A549 (cell line): ENCODE measurements around the gene POPDC2.

Source experiments
- CTCF ChIP-seq: fragments of >200 bp; sonication (Bioruptor Twin); formaldehyde crosslinking; IDR thresholded peaks from 3 replicates; pipeline ENCODE4 v1.5.1; 2016
- EP300 ChIP-seq, 2 experiments: fragments of >200 bp; sonication (Bioruptor Twin); formaldehyde crosslinking; IDR thresholded peaks; 2 replicates in 1 of 2; 3 replicates in 1 of 2; pipeline ENCODE4 v1.6.1; 2016 to 2017
- HDAC2 ChIP-seq: fragments of 200-600 bp; sonication (generic); IDR thresholded peaks from 2 replicates; pipeline ENCODE4 v1.6.1; 2016
- HOXA7 ChIP-seq: fragments of 250-450 bp; sonication (Bioruptor Pico); IDR thresholded peaks from 2 replicates; pipeline ENCODE4 v1.5.0; 2020; ENCODE audit warnings: mild to moderate bottlenecking, moderate library complexity
- JUN ChIP-seq, 2 experiments: fragments of >200 bp; sonication (Bioruptor Twin); formaldehyde crosslinking; IDR thresholded peaks; 2 replicates in 1 of 2; 3 replicates in 1 of 2; pipeline ENCODE4 v1.6.1; 2016 to 2017
- POLR2A ChIP-seq: IDR thresholded peaks from 2 replicates; pipeline ENCODE4 v1.6.1; 2012; ENCODE audit warnings: mild to moderate bottlenecking, low read length
- USF2 ChIP-seq: fragments of 450-650 bp; IDR thresholded peaks from 2 replicates; pipeline ENCODE4 v1.6.1; 2014; ENCODE audit warnings: antibody characterized with exemption
- ZC3H11A ChIP-seq: fragments of 450-650 bp; IDR thresholded peaks from 2 replicates; pipeline ENCODE4 v1.6.1; 2014; ENCODE audit warnings: antibody characterized with exemption, mild to moderate bottlenecking
- ZFP36 ChIP-seq: fragments of 450-650 bp; IDR thresholded peaks from 2 replicates; pipeline ENCODE4 v1.6.1; 2014; ENCODE audit warnings: borderline replicate concordance; ENCODE audit not compliant: partially characterized antibody

- TF ChIP-seq EP300 (IDR thresholded peaks at IDR 0.05) (no peak), ZC3H11A (no peak), ZFP36 (no peak), POLR2A (no peak), USF2 (no peak), CTCF (no peak), HDAC2 (no peak), HOXA7 (CRISPR knock-in tag) (no peak), JUN (IDR thresholded peaks at IDR 0.05) (no peak)
Measured at GRCh38 chr3:119611664-119612063, 48.7 kb downstream of the POPDC2 start.
